Right ventricle myocardium superior (tissue), 1 donor: Measurements from ENCODE around the gene PUM1. TPM values are rescaled to one million over a fixed set of nuclear protein-coding genes. Genes with fewer than 3 reads are reported as not detected.

Source experiments
- ATAC-seq: fragments of 200-7000 bp; cut with Tn5 transposase; one replicate; pipeline ENCODE4 v1.9.1; 2020; ENCODE audit warnings: mild to moderate bottlenecking; ENCODE audit not compliant: poor library complexity
- DNase-seq: peaks from one replicate; pipeline ENCODE4 v3.0.0-alpha.2; 2020
- intact Hi-C: fragments of 100-400 bp; cut with DNase I; formaldehyde crosslinking; loops from one replicate; pipeline ENCODE4 v1.11.2; 2022
- total RNA-seq: library from RNA; stranded (reverse); fragmentation: NEBNext Ultra II Directional; extraction: Animal tissue kit (Norgen Biotek cat#: 25700); gene quantifications from one replicate; pipeline ENCODE4 v1.2.1, GENCODE V29; 2021
- donor health status: DM: no; HTN: yes; CAD: no; lungs with severe emphysema.

Gene PUM1
- total RNA-seq, 1 donor from 2014 or later: 66.1 TPM

- peak; percentile 49 for ATAC-seq
- intact Hi-C loops: no loop called here
Measured at GRCh38 chr1:30919025-30919881, 146.3 kb downstream of the PUM1 start.

DNA sequence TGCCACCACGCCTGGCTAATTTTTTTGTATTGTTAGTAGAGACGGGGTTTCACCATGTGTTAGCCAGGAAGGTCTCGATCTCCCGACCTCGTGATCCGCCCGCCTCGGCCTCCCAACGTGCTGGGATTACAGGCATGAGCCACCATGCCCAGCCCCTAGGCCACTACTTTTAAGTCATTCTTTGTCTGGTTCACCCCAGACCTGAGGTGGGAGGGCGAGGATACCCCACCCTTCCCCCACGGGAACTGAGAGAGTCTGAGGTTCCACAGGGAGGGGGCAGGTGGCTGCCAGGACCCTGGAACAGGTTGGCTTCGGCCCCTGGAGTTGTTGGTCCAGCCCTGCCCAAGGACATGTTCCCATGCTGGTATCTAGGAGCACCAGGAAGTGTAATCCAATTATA lies 149.2 kb downstream of the PUM1 start:
- no peak for DNase-seq
- ATAC-seq: no peak
- intact Hi-C loops: no loop called here

More at GRCh38 chr1:30919025-30919881, 146.3 kb downstream of the PUM1 start:
- no peak for DNase-seq

GRCh38 chr1:30915491-30916230 lies 149.9 kb downstream of the PUM1 start:
- DNase-seq (no peak), ATAC-seq (no peak)
- intact Hi-C loops: no loop called here

- DNase-seq: no peak
- intact Hi-C loops: loop anchor here (5.0 kb wide), 2 partner anchors 133 to 193 kb away; partner anchors contain the start of gene MATN1
- no peak for ATAC-seq
Measured at GRCh38 chr1:30914931-30915330, 150.6 kb downstream of the PUM1 start.

- ATAC-seq (no peak), DNase-seq (no peak)
- intact Hi-C loops: loop anchor here (5.0 kb wide), 2 partner anchors 132 to 192 kb away; partner anchors contain the start of gene MATN1
Measured at GRCh38 chr1:30914587-30914922, 151.0 kb downstream of the PUM1 start.

DNA sequence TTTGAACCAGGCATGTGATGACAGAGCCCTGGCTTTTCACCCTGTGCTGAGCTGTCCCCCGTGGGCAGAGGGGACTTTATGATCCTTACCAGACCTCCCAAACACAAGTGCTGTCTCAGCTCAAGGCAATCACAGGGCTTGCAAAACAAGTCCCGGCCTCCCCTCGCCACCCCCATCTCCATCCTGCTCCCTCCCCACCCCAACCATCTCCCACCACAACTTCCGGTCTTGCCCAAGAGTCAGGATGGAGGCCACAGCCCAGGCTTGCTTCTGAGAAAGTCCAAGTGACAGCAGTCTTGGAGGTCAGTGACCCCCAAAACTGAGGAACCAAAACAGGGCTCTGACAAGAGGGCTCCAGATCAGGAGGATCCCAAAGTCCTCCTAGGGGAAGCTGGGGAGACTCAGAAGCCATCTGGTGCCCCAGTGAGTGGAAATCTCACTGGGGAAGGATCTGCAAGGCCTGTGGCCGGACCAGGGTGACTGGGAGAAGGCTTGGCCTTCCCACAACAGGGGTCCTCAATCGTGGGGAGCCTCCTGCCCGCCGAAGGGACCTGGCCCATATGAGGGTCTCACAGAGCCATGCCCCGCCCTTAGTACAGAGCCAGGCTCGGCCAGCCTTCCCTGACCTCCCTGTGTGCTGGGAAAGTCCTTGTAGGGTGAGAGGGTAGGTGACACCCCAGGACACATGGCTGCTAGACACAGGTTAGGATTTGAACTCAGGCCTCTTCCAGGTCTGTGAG lies 152.4 kb downstream of the PUM1 start:
- DNase-seq (peak; percentile 71), ATAC-seq (peak; percentile 5)
- intact Hi-C loops: loop anchor here (5.0 kb wide), 2 partner anchors 131 to 191 kb away; partner anchors contain the start of gene MATN1

DNA sequence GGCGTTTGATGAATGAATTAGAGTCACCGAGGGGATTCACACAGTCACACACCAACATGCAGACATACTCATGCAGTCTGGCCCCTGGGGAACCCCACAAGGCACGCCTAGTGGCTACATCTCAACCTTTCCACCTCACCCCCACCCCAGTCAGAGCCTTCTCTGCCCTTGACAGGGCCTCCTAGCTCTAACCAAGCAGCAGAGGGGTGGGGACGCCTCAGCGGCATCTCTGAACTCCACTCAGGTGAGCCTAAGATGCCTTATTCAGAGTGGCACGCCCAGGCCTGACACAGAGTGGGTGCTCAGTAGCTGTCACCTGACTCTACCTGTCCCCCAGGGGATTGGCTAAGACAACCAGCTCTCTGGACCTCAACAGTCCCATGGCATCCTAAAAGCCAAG lies 153.3 kb downstream of the PUM1 start:
- DNase-seq (no peak), ATAC-seq (no peak)
- intact Hi-C loops: loop anchor here (5.0 kb wide), 2 partner anchors 130 to 190 kb away; partner anchors contain the start of gene MATN1

GRCh38 chr1:30911059-30911954 lies 154.2 kb downstream of the PUM1 start:
- ATAC-seq: peak; percentile 84
- intact Hi-C loops: loop anchor here (2.0 to 5.0 kb wide), 3 partner anchors 111 to 189 kb away; partner anchors contain the start of gene MATN1
- peak; percentile 93 for DNase-seq

- intact Hi-C loops: loop anchor here (2.0 to 10.0 kb wide), 4 partner anchors 55 to 187 kb away; partner anchors contain the start of gene MATN1
- ATAC-seq: no peak
- DNase-seq: no peak
Measured at GRCh38 chr1:30909365-30910068, 156.0 kb downstream of the PUM1 start.

DNA sequence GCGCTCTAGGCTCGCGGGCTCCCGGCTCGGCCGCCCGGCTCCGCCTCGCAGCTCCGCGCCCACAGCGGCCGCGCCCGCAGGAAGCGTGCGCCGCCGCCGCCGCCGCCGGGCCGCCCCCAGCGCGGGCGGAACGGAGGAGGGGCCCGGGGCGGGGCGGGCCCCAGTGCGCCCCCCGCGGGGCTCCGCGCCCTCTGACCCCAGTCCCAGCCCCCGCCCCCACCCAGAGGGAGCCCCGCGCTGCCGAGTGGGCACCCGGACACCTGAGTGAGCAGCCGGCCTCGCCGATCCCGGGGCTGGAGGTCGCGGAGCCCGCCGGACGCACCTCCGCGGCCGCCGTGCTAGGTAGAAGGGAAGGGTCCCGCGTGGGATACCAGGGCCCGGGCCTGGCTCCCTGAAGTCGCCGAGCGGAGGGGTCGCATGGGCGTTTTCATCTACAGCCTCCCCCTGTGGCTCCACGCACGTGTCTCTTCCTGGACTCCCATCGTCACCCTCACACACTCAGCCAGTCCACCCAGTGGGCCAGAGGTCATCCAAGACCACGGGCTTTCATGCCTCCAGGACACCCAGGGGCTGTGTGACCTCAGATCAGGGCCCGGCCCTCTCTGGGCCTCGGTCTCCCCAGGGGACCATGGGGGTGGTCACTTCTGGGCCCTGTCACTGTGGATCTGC lies 156.7 kb downstream of the PUM1 start, which contains the start of gene SDC3:
Gene SDC3 (minus strand): TSS at position 63 of the 669 bp plus-strand sequence. CDS start 172 bp downstream, outside the sequence.
- peak; percentile 58 for ATAC-seq
- peak; percentile 54 for DNase-seq
- intact Hi-C loops: loop anchor here (10.0 kb wide), 1 partner anchor 54 kb away; no protein-coding TSS in a partner anchor

DNA sequence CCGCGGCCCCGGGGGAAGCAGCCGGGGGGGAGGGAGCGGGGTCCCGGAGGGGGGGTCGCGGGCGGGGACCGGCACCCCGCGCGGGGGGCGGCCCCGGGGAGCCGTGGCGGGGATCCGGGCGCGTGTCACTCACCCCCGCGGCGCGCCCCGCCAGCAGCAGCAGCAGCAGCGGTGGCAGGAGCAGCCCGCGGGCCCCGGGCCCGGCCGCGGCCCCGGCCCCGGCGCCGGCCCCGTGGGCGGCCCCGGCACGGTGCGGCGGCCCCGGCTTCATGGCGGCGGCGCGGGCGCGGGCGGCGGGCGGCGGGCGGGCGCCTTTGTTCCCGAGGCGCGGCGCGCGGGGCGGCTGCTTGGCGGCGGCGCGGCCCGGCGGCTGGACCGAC lies 157.2 kb downstream of the PUM1 start:
- no peak for DNase-seq
- ATAC-seq: no peak
- intact Hi-C loops: loop anchor here (10.0 kb wide), 1 partner anchor 54 kb away; no protein-coding TSS in a partner anchor

GRCh38 chr1:30907481-30908315 lies 157.8 kb downstream of the PUM1 start:
- ATAC-seq (no peak), DNase-seq (no peak)
- intact Hi-C loops: loop anchor here (10.0 kb wide), 1 partner anchor 53 kb away; no protein-coding TSS in a partner anchor

DNA sequence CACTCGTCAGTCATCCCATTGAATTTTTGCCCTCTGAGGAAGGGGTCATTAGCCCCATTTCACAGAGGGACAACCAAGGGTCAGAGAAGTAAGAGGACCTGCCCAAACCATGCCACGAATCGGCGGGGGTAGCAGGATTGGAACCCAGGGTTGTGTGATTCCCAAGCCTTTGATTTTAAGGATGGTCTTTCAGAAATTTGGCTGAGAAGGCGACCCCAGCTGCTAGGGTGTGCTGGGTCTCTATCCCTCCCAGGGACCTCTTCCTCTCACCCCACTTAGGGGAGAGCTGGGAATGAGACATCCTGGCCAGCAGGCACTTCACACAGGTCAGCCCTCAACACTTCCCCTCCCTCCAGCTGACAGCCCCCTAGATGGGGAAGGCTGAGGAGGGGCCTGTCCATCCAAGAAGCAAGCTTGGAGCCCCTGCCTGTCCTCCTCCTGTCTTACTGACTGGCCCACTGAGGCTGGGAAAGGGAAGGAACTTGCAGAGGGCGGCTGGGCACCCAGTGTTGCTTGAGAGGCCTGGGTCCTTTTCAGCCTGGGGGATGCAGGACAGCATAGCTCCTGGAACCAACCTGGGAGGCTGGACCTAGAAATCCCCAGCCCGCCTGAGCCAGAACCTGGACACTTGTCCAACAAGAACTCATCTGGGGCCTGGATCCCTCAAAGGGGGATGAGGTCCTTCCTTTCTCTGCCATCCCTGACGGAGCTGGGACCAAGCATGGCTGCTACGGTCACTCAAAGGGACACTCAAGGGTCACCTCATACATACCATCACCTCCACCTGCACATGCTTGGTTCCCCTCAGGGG lies 158.7 kb downstream of the PUM1 start:
- intact Hi-C loops: loop anchor here (10.0 kb wide), 1 partner anchor 52 kb away; no protein-coding TSS in a partner anchor
- DNase-seq (no peak), ATAC-seq (no peak)

- intact Hi-C loops: loop anchor here (10.0 kb wide), 1 partner anchor 51 kb away; no protein-coding TSS in a partner anchor
Measured at GRCh38 chr1:30905916-30906620, 159.4 kb downstream of the PUM1 start.

More at GRCh38 chr1:30905916-30906620, 159.4 kb downstream of the PUM1 start:
- no peak for ATAC-seq
- DNase-seq: no peak
